DND-41 (cell line): ENCODE measurements around the gene DYDC1.
"Not testable (repeated sequence)": the region's sequence is repeated elsewhere in the genome, so short reads cannot be mapped to it uniquely, and the experiment has no call there.

ENCODE experiments used
- EZH2 ChIP-seq: IDR thresholded peaks from 3 replicates; pipeline ENCODE4 v1.6.1; 2012; ENCODE audit warnings: borderline replicate concordance, low read depth, mild to moderate bottlenecking, moderate library complexity, low read length, inconsistent platforms; ENCODE audit not compliant: severe bottlenecking
- TF ChIP-seq, protein P1 (sequence below): IDR thresholded peaks from 2 replicates; pipeline ENCODE4 v1.5.1; 2012; ENCODE audit warnings: borderline replicate concordance, low read length, moderate library complexity, mild to moderate bottlenecking; ENCODE audit not compliant: poor library complexity, severe bottlenecking; ENCODE audit errors: extremely low read depth

DNA sequence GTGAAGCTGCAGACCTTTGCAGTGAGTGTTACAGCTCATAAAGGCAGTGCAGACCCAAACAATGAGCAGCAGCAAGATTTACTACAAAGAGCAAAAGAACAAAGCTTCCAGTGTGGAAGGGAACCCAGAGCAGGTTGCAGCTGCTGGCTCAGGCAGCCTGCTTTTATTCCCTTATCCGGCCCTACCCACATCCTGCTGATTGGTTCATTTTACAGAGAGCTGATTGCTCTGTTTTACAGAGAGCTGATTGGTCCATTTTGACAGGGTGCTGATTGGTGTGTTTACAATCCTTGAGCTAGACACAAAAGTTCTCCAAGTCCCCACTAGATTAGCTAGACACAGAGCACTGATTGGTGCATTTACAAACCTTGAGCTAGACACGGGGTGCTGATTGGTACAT, 2.4 kb upstream of the DYDC1 start:
- TF ChIP-seq, protein P1, sequence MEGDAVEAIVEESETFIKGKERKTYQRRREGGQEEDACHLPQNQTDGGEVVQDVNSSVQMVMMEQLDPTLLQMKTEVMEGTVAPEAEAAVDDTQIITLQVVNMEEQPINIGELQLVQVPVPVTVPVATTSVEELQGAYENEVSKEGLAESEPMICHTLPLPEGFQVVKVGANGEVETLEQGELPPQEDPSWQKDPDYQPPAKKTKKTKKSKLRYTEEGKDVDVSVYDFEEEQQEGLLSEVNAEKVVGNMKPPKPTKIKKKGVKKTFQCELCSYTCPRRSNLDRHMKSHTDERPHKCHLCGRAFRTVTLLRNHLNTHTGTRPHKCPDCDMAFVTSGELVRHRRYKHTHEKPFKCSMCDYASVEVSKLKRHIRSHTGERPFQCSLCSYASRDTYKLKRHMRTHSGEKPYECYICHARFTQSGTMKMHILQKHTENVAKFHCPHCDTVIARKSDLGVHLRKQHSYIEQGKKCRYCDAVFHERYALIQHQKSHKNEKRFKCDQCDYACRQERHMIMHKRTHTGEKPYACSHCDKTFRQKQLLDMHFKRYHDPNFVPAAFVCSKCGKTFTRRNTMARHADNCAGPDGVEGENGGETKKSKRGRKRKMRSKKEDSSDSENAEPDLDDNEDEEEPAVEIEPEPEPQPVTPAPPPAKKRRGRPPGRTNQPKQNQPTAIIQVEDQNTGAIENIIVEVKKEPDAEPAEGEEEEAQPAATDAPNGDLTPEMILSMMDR = not testable (repeated sequence)
- not testable (repeated sequence) for TF ChIP-seq EZH2
